Measurements from ENCODE around the gene GARIN5A.

Gene GARIN5A

GRCh38 chr19:50512112-50512998 is 35.7 kb upstream of the GARIN5A start:
- in situ Hi-C loops (cut with MboI; ENCODE audit: low pct_unique_long_range_greater_than_20kb, low sequenced_read_pairs, unreplicated experiment): no loop called here
- DNase-seq (ENCODE audit: low spot score): no peak
- TF ChIP-seq, protein P1, sequence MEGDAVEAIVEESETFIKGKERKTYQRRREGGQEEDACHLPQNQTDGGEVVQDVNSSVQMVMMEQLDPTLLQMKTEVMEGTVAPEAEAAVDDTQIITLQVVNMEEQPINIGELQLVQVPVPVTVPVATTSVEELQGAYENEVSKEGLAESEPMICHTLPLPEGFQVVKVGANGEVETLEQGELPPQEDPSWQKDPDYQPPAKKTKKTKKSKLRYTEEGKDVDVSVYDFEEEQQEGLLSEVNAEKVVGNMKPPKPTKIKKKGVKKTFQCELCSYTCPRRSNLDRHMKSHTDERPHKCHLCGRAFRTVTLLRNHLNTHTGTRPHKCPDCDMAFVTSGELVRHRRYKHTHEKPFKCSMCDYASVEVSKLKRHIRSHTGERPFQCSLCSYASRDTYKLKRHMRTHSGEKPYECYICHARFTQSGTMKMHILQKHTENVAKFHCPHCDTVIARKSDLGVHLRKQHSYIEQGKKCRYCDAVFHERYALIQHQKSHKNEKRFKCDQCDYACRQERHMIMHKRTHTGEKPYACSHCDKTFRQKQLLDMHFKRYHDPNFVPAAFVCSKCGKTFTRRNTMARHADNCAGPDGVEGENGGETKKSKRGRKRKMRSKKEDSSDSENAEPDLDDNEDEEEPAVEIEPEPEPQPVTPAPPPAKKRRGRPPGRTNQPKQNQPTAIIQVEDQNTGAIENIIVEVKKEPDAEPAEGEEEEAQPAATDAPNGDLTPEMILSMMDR (IDR thresholded peaks at IDR 0.05; ENCODE audit: extremely low read depth, insufficient read depth, missing control alignments): no peak

- DNase-seq (ENCODE audit: low spot score): peak; percentile 99
- in situ Hi-C loops (cut with MboI; ENCODE audit: low pct_unique_long_range_greater_than_20kb, low sequenced_read_pairs, unreplicated experiment): no loop called here
- TF ChIP-seq, protein P1 (IDR thresholded peaks at IDR 0.05; ENCODE audit: extremely low read depth, insufficient read depth, missing control alignments): no peak
These were observed 34.6 kb upstream of the GARIN5A start, which contains the start of gene JOSD2 for GRCh38 chr19:50511069-50511822. Gene JOSD2, minus strand, starts transcription at chr19:50511191. Its CDS starts 760 bp downstream, at chr19:50510431.

DNA sequence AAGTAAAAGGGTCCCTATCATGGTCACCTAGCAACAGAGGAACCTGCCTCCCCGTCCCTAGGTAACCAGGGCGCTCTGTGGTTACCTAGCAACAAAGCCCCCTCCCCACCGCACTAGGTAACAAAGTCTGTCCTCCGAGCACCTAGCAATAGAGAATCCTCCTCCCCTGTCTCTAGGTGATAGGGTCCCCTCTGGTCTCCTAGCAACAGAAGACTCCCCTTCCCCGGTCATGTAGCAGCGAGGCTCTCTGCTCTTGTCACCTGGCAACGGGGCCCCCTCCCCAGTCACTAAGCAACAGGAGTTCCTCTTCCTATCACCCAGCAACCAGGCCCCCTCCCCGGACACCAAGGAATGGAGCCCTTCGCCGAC is 34.0 kb upstream of the GARIN5A start:
- in situ Hi-C loops (cut with MboI; ENCODE audit: low pct_unique_long_range_greater_than_20kb, low sequenced_read_pairs, unreplicated experiment): no loop called here
- DNase-seq (ENCODE audit: low spot score): no peak
- TF ChIP-seq, protein P1 (IDR thresholded peaks at IDR 0.05; ENCODE audit: extremely low read depth, insufficient read depth, missing control alignments): no peak

GRCh38 chr19:50510121-50510670 is 33.5 kb upstream of the GARIN5A start:
- DNase-seq (ENCODE audit: low spot score): no peak
- TF ChIP-seq, protein P1 (IDR thresholded peaks at IDR 0.05; ENCODE audit: extremely low read depth, insufficient read depth, missing control alignments): no peak
- in situ Hi-C loops (cut with MboI; ENCODE audit: low pct_unique_long_range_greater_than_20kb, low sequenced_read_pairs, unreplicated experiment): no loop called here

DNA sequence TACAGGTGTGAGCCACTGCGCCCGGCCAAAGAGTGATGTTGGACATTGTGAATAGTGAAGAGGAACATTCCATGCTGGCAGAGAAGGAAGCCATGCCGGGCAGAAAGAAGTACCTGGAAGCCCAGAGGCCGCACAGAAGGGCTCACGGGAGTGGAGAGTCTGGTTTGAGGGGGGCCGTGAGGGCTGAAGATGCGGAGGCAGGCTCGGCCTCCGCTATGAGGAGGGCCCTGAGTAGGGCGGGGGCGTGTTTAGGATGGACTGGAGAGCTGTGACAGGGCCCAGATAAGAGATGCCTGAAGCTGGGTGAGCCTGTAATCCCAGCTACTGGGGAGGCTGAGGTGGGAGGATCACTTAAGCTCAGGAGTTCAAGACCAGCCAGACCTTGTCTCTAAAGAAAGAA is 32.7 kb upstream of the GARIN5A start:
- in situ Hi-C loops (cut with MboI; ENCODE audit: low pct_unique_long_range_greater_than_20kb, low sequenced_read_pairs, unreplicated experiment): no loop called here
- TF ChIP-seq, protein P1 (IDR thresholded peaks at IDR 0.05; ENCODE audit: extremely low read depth, insufficient read depth, missing control alignments): no peak
- DNase-seq (ENCODE audit: low spot score): no peak

DNA sequence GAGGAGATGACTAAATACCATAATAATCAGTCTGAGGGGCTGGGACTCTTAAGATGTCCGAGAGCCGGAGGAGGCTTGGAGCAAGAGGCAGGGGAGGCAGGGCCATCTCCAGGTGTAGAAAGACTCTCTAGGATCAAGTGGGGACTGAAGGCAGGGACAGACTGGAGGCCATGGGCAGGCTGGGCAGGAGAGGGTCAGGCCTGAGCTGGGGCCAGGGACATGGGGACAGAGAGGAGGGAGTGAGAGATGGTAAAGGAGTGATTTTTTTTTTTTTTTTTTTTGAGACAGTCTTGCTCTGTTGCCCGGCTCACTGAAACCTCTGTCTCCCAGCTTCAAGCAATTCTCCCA is 32.2 kb upstream of the GARIN5A start:
- no peak for DNase-seq (ENCODE audit: low spot score)
- in situ Hi-C loops (cut with MboI; ENCODE audit: low pct_unique_long_range_greater_than_20kb, low sequenced_read_pairs, unreplicated experiment): no loop called here
- TF ChIP-seq, protein P1 (IDR thresholded peaks at IDR 0.05; ENCODE audit: extremely low read depth, insufficient read depth, missing control alignments): no peak

All from GM13977 (cell line).